ENCODE results near the gene TFEB. TPM values are rescaled to one million over a fixed set of nuclear protein-coding genes. Genes with fewer than 3 reads are reported as not detected.
A peak's percentile ranks its signal among the peaks of the same experiment; 100 is the strongest.
"Not testable (repeated sequence)": the region's sequence is repeated elsewhere in the genome, so short reads cannot be mapped to it uniquely, and the experiment has no call there.

TFEB gene
- total RNA-seq, 1 donor, result 5.1 TPM

- Histone ChIP-seq H3K9me3 (ENCODE audit: low read depth, low read length) (no peaks in the 10 kb centered on the region), H4K20me1 (ENCODE audit: insufficient read depth, low read length) (no peaks in the 10 kb centered on the region), H3K4me3 (ENCODE audit: insufficient read depth, low read length) (no peak overlapping the region), H3K27ac (ENCODE audit: low read depth, low read length) (no peak overlapping the region), H3K4me2 (ENCODE audit: insufficient read depth, low read length) (no peak overlapping the region), H2AFZ (ENCODE audit: low read length) (no peak overlapping the region), H3K4me1 (ENCODE audit: insufficient read depth, low read length) (peaks cover 6% of the 10 kb centered on the region), H3K79me2 (ENCODE audit: insufficient read depth, low read length) (no peaks in the 10 kb centered on the region), H3K36me3 (ENCODE audit: insufficient read depth, low read length) (peaks cover 18% of the 10 kb centered on the region), H3K27me3 (ENCODE audit: insufficient read depth, low read length) (no peaks in the 10 kb centered on the region)
- DNase-seq (ENCODE audit: insufficient read length, low spot score, missing footprints), result peak; percentile 51
- TF ChIP-seq CTCF (IDR thresholded peaks at IDR 0.05; ENCODE audit: extremely low read depth, low read depth, low read length), result no peak
Observed at GRCh38 chr6:41768545-41769308, 33.3 kb upstream of the TFEB start.

- Histone ChIP-seq H3K27me3 (ENCODE audit: insufficient read depth, low read length) (no peaks in the 10 kb centered on the region), H2AFZ (ENCODE audit: low read length) (peak overlapping the region; percentile 67), H3K4me2 (ENCODE audit: insufficient read depth, low read length) (no peak overlapping the region), H3K36me3 (ENCODE audit: insufficient read depth, low read length) (peaks cover 10% of the 10 kb centered on the region), H3K79me2 (ENCODE audit: insufficient read depth, low read length) (no peaks in the 10 kb centered on the region), H3K9me3 (ENCODE audit: low read depth, low read length) (no peaks in the 10 kb centered on the region), H4K20me1 (ENCODE audit: insufficient read depth, low read length) (no peaks in the 10 kb centered on the region), H3K4me3 (ENCODE audit: insufficient read depth, low read length) (no peak overlapping the region), H3K27ac (ENCODE audit: low read depth, low read length) (peak overlapping the region; percentile 39), H3K4me1 (ENCODE audit: insufficient read depth, low read length) (peaks cover 6% of the 10 kb centered on the region)
- no peak for TF ChIP-seq CTCF (IDR thresholded peaks at IDR 0.05; ENCODE audit: extremely low read depth, low read depth, low read length)
- peak; percentile 94 for DNase-seq (ENCODE audit: insufficient read length, low spot score, missing footprints)
Observed at GRCh38 chr6:41767112-41767833, 31.9 kb upstream of the TFEB start.

GRCh38 chr6:41766043-41766664 lies 30.7 kb upstream of the TFEB start:
- H3K27ac ChIP-seq (ENCODE audit: low read depth, low read length); H3K9me3 ChIP-seq (ENCODE audit: low read depth, low read length); H3K4me3 ChIP-seq (ENCODE audit: insufficient read depth, low read length); H4K20me1 ChIP-seq (ENCODE audit: insufficient read depth, low read length); H3K36me3 ChIP-seq (ENCODE audit: insufficient read depth, low read length); H3K4me2 ChIP-seq (ENCODE audit: insufficient read depth, low read length); H3K79me2 ChIP-seq (ENCODE audit: insufficient read depth, low read length); H3K27me3 ChIP-seq (ENCODE audit: insufficient read depth, low read length); H2AFZ ChIP-seq (ENCODE audit: low read length); H3K4me1 ChIP-seq (ENCODE audit: insufficient read depth, low read length): not testable (repeated sequence)
- peak; percentile 69 for DNase-seq (ENCODE audit: insufficient read length, low spot score, missing footprints)

DNA sequence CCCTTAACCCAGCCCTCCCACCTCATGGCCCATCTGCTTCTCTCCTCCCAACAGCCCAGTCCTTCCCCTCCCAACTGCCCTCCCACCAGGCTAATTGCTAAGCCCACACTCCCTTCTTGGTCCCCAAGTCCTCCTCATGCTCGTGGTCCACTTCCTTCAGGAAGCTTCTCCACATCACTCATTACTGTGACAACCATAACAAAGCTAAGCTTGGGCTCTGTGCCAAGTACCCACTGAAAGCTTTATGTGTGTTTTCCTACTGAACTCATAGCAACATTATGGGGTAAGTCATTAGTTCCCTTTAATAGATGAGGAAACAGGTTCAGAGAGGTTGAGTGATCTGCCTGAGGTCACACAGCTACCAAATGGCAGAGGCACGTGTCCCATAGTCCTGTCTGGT lies 28.1 kb upstream of the TFEB start:
- Histone ChIP-seq H3K27ac (ENCODE audit: low read depth, low read length) (no peak overlapping the region), H2AFZ (ENCODE audit: low read length) (no peak overlapping the region), H3K4me3 (ENCODE audit: insufficient read depth, low read length) (no peak overlapping the region), H4K20me1 (ENCODE audit: insufficient read depth, low read length) (no peaks in the 10 kb centered on the region), H3K9me3 (ENCODE audit: low read depth, low read length) (no peaks in the 10 kb centered on the region), H3K4me2 (ENCODE audit: insufficient read depth, low read length) (no peak overlapping the region), H3K36me3 (ENCODE audit: insufficient read depth, low read length) (no peaks in the 10 kb centered on the region), H3K27me3 (ENCODE audit: insufficient read depth, low read length) (no peaks in the 10 kb centered on the region), H3K79me2 (ENCODE audit: insufficient read depth, low read length) (no peaks in the 10 kb centered on the region), H3K4me1 (ENCODE audit: insufficient read depth, low read length) (peaks cover 6% of the 10 kb centered on the region)
- TF ChIP-seq CTCF (IDR thresholded peaks at IDR 0.05; ENCODE audit: extremely low read depth, low read depth, low read length), result no peak
- peak; percentile 86 for DNase-seq (ENCODE audit: insufficient read length, low spot score, missing footprints)

Data from osteoblast (primary cell).